GM18499 (cell line): ENCODE results near the gene RALA.

Experiments
- ATAC-seq: cut with Tn5 transposase; IDR thresholded peaks from one replicate; pipeline ENCODE4 v1.9.1; 2021; ENCODE audit warnings: moderate number of reproducible peaks; ENCODE audit not compliant: insufficient read depth, unreplicated experiment

The RALA gene

GRCh38 chr7:39757604-39758003, 134.2 kb downstream of the RALA start:
- ATAC-seq = no peak
